ENCODE measurements around the gene SEPTIN10.

DNA sequence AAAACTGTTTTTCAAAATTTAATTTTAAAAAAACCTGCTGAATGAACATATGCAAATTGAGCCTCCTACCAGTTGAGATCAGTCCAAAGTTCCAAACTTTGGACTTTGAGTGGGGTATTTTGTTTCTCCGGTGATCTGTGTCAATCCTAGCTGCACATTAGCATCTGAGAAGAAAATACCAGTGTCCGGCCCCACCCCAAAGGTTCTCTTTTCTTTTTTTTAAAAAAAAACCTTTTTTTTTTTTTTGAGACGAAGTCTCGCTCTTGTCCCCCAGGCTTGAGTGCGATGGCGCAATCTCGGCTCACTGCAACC, 91.7 kb downstream of the SEPTIN10 start:
- TF ChIP-seq, protein P1, sequence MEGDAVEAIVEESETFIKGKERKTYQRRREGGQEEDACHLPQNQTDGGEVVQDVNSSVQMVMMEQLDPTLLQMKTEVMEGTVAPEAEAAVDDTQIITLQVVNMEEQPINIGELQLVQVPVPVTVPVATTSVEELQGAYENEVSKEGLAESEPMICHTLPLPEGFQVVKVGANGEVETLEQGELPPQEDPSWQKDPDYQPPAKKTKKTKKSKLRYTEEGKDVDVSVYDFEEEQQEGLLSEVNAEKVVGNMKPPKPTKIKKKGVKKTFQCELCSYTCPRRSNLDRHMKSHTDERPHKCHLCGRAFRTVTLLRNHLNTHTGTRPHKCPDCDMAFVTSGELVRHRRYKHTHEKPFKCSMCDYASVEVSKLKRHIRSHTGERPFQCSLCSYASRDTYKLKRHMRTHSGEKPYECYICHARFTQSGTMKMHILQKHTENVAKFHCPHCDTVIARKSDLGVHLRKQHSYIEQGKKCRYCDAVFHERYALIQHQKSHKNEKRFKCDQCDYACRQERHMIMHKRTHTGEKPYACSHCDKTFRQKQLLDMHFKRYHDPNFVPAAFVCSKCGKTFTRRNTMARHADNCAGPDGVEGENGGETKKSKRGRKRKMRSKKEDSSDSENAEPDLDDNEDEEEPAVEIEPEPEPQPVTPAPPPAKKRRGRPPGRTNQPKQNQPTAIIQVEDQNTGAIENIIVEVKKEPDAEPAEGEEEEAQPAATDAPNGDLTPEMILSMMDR (IDR thresholded peaks at IDR 0.05): no peak
- TF ChIP-seq POLR2AphosphoS5 (IDR thresholded peaks at IDR 0.05) (no peak), POLR2A (IDR thresholded peaks at IDR 0.05) (no peak)

Data from sigmoid colon (tissue), 4 donors.